T-helper 1 cell (primary cell): Measurements from ENCODE around the gene COL16A1.

Experiments used
- DNase-seq, 5 donors: peaks; one replicate each; pipeline ENCODE4 v3.0.0-alpha.2; 2012 to 2020

The COL16A1 gene

GRCh38 chr1:31705080-31705866, 1.5 kb upstream of the COL16A1 start:
- DNase-seq, result peak; percentile 21 to 71 (median 33)

- peak in 1 of 5 donors; percentile 12 for DNase-seq
These were observed 658 bp upstream of the COL16A1 start for GRCh38 chr1:31704271-31705079.

- no peak for DNase-seq
These were observed 897 bp downstream of the COL16A1 start for GRCh38 chr1:31702836-31703404.

GRCh38 chr1:31701091-31701736, 2.6 kb downstream of the COL16A1 start:
- DNase-seq, result no peak

- DNase-seq, result no peak
These were observed 3.2 kb downstream of the COL16A1 start for GRCh38 chr1:31700468-31701090.

- DNase-seq, result peak in 1 of 5 donors; percentile 47
These were observed 4.4 kb downstream of the COL16A1 start for GRCh38 chr1:31699341-31699891.

GRCh38 chr1:31697369-31697984, 6.3 kb downstream of the COL16A1 start:
- no peak for DNase-seq

GRCh38 chr1:31696242-31696641, 7.6 kb downstream of the COL16A1 start:
- DNase-seq, result no peak

- no peak for DNase-seq
These were observed 8.5 kb downstream of the COL16A1 start for GRCh38 chr1:31695327-31695726.

- no peak for DNase-seq
These were observed 8.9 kb downstream of the COL16A1 start for GRCh38 chr1:31694964-31695313.

- no peak for DNase-seq
These were observed 9.5 kb downstream of the COL16A1 start for GRCh38 chr1:31694069-31694963.

- DNase-seq, result no peak
These were observed 10.6 kb downstream of the COL16A1 start for GRCh38 chr1:31693231-31693630.

GRCh38 chr1:31691951-31692350, 11.9 kb downstream of the COL16A1 start:
- no peak for DNase-seq

GRCh38 chr1:31691446-31691845, 12.4 kb downstream of the COL16A1 start:
- DNase-seq, result no peak

GRCh38 chr1:31690921-31691320, 12.9 kb downstream of the COL16A1 start:
- DNase-seq, result no peak

GRCh38 chr1:31689854-31690253, 14.0 kb downstream of the COL16A1 start:
- DNase-seq, result no peak

- no peak for DNase-seq
These were observed 14.4 kb downstream of the COL16A1 start for GRCh38 chr1:31689379-31689778.

- DNase-seq, result no peak
These were observed 15.4 kb downstream of the COL16A1 start for GRCh38 chr1:31688233-31688918.

GRCh38 chr1:31687601-31688000, 16.2 kb downstream of the COL16A1 start:
- DNase-seq, result no peak

- DNase-seq, result no peak
These were observed 18.0 kb downstream of the COL16A1 start for GRCh38 chr1:31685795-31686194.
